ENCODE results near the gene CSGALNACT2.
"Not testable (repeated sequence)": the region's sequence is repeated elsewhere in the genome, so short reads cannot be mapped to it uniquely, and the experiment has no call there.

CSGALNACT2 gene

GRCh38 chr10:43218951-43219837 is 80.9 kb downstream of the CSGALNACT2 start:
- DNase-seq = no peak
- TF ChIP-seq CTCF (IDR thresholded peaks at IDR 0.05; ENCODE audit: low read depth, low read length, missing control alignments) = no peak
- Histone ChIP-seq H3K27me3 (replicated peaks) (peaks cover 2% of the 10 kb centered on the region), H3K27ac (no peak overlapping the region), H3K36me3 (replicated peaks) (no peaks in the 10 kb centered on the region), H3K4me3 (ENCODE audit: low read depth, low read length) (no peak overlapping the region)
- in situ Hi-C loops (cut with HindIII; ENCODE audit: low pct_ligation_motif_present, low sequenced_read_pairs) = no loop called here

GRCh38 chr10:43219848-43220247 is 81.6 kb downstream of the CSGALNACT2 start:
- DNase-seq = no peak
- Histone ChIP-seq H3K27ac (no peak overlapping the region), H3K36me3 (replicated peaks) (no peaks in the 10 kb centered on the region), H3K27me3 (replicated peaks) (peaks cover 3% of the 10 kb centered on the region), H3K4me3 (ENCODE audit: low read depth, low read length) (no peak overlapping the region)
- no peak for TF ChIP-seq CTCF (IDR thresholded peaks at IDR 0.05; ENCODE audit: low read depth, low read length, missing control alignments)
- in situ Hi-C loops (cut with HindIII; ENCODE audit: low pct_ligation_motif_present, low sequenced_read_pairs) = no loop called here

GRCh38 chr10:43220251-43220650 is 82.0 kb downstream of the CSGALNACT2 start:
- in situ Hi-C loops (cut with HindIII; ENCODE audit: low pct_ligation_motif_present, low sequenced_read_pairs); H3K27me3 ChIP-seq (replicated peaks): not testable (repeated sequence)

GRCh38 chr10:43220657-43221418 is 82.6 kb downstream of the CSGALNACT2 start:
- TF ChIP-seq CTCF (IDR thresholded peaks at IDR 0.05; ENCODE audit: low read depth, low read length, missing control alignments) = no peak
- in situ Hi-C loops (cut with HindIII; ENCODE audit: low pct_ligation_motif_present, low sequenced_read_pairs) = no loop called here
- H3K27ac ChIP-seq = no peak overlapping the region
- no peaks in the 10 kb centered on the region for H3K36me3 ChIP-seq (replicated peaks)
- DNase-seq = no peak
- H3K27me3 ChIP-seq (replicated peaks) = peaks cover 6% of the 10 kb centered on the region
- no peak overlapping the region for H3K4me3 ChIP-seq (ENCODE audit: low read depth, low read length)

More at GRCh38 chr10:43220251-43220650, 82.0 kb downstream of the CSGALNACT2 start:
- not testable (repeated sequence) for H3K27ac ChIP-seq; H3K36me3 ChIP-seq (replicated peaks); DNase-seq; H3K4me3 ChIP-seq (ENCODE audit: low read depth, low read length)

GRCh38 chr10:43221419-43222209 is 83.4 kb downstream of the CSGALNACT2 start:
- in situ Hi-C loops (cut with HindIII; ENCODE audit: low pct_ligation_motif_present, low sequenced_read_pairs) = no loop called here

More at GRCh38 chr10:43221419-43222209, 83.4 kb downstream of the CSGALNACT2 start:
- Histone ChIP-seq H3K27ac (no peak overlapping the region), H3K27me3 (replicated peaks) (peaks cover 6% of the 10 kb centered on the region), H3K36me3 (replicated peaks) (no peaks in the 10 kb centered on the region), H3K4me3 (ENCODE audit: low read depth, low read length) (no peak overlapping the region)
- peak; percentile 46 for TF ChIP-seq CTCF (IDR thresholded peaks at IDR 0.05; ENCODE audit: low read depth, low read length, missing control alignments)
- no peak for DNase-seq
